Measurements from ENCODE around the gene SUSD5.

Gene SUSD5

DNA sequence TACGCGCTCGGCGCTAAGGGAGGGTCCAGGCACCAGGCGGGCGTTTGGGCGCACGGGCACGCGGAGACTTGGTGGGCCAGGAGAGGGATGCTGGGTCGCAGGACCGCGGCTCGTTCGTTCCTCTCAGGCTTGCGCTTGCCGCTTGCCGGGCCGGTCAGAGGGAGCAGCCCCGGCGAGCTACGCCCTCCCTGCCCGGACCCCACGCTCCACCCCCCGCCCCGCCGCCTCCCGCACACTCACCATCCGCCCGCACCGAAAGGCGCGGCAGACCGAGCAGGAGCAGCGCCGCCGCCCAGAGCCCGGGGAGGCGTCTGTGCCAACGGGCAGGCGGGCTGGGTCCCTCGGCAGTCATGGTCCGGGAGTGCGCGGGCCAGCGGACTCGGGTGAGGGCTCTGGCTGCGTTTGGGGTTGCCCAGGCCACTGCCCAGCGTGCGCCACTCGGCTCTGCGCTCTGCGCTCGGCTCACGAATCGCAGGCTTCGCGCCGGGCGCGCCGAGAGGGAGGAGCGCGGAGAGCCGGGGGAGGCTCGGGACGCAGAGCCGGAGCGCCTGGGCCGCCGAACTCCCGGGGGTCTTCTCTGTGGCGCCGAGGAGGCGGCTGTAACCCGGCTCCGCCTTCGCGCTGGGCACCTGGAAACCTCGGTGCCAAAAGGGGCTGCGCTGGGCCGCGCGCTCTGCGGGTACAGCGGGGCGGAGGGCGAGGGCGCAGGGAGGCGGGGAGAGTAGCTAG is at the start of gene SUSD5:
TSS of gene SUSD5 (minus strand) at position 365 of the 729 bp plus-strand sequence. CDS start at position 352, 13 bp downstream.
- Histone ChIP-seq H3K9me3 (replicated peaks in 1 of 11) (peaks cover 18 to 23% (median 20%) of the 10 kb centered on the region in 11 experiments), H3K4me3 (no peak within 1 kb of the TSS; a peak in 1 of 20 replicates), H3K36me3 (no peaks in the 10 kb centered on the region), H3K27ac (no peak within 1 kb of the TSS), H3K4me1 (peaks cover 0 to 3% (median 0%) of the 10 kb centered on the region in 10 experiments; a peak in 1 of 20 replicates), H4K20me1 (no peaks in the 10 kb centered on the region), H3K27me3 (peaks cover 18 to 36% (median 31%) of the 10 kb centered on the region in 11 experiments), H3K4me2 (no peak within 1 kb of the TSS), H3K9ac (no peak within 1 kb of the TSS)
- no peak for TF ChIP-seq Cebpa-rat (IDR thresholded peaks at IDR 0.05)

GRCh38 chr3:33260104-33260503 is 41.5 kb upstream of the SUSD5 start:
- H3K36me3 ChIP-seq = no peaks in the 10 kb centered on the region
- H3K27me3 ChIP-seq = no peaks in the 10 kb centered on the region
- no peak for TF ChIP-seq Cebpa-rat (IDR thresholded peaks at IDR 0.05)
- no peaks in the 10 kb centered on the region for H4K20me1 ChIP-seq
- no peak overlapping the region for H3K27ac ChIP-seq
- no peaks in the 10 kb centered on the region for H3K4me1 ChIP-seq
- H3K4me3 ChIP-seq = no peak overlapping the region
- no peak overlapping the region for H3K4me2 ChIP-seq
- H3K9ac ChIP-seq = no peak overlapping the region
- peaks cover 0 to 18% (median 0%) of the 10 kb centered on the region in 11 experiments; a peak in 7 of 22 replicates for H3K9me3 ChIP-seq (replicated peaks in 1 of 11)

DNA sequence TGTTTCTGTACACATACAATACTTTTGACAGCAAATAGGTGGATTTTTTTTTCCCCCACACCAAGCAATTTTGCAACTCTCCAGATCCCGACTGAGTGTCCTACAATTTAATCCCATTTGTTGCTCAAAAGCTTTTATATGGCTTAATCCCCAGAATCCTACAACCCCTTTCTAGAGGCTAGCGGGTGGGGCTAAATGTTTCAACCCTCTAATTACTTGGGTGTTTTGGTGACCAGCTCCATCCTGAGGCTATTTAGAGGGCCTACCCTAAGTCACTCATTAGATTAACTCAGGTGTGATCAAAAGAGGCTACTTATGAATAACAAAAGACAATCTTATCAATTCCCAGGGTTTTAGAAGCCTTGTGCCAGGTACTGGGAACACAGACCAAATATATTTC is 37.6 kb upstream of the SUSD5 start:
- no peak for TF ChIP-seq Cebpa-rat (IDR thresholded peaks at IDR 0.05)

GRCh38 chr3:33250712-33251111 is 32.1 kb upstream of the SUSD5 start:
- no peak overlapping the region for H3K4me2 ChIP-seq
- H3K4me1 ChIP-seq = no peaks in the 10 kb centered on the region
- H3K9me3 ChIP-seq (replicated peaks in 1 of 11) = no peaks in the 10 kb centered on the region
- H3K4me3 ChIP-seq = no peak overlapping the region
- no peak overlapping the region for H3K9ac ChIP-seq
- H3K27me3 ChIP-seq = no peaks in the 10 kb centered on the region
- H3K36me3 ChIP-seq = no peaks in the 10 kb centered on the region
- no peaks in the 10 kb centered on the region for H4K20me1 ChIP-seq
- no peak overlapping the region for H3K27ac ChIP-seq
- TF ChIP-seq Cebpa-rat (IDR thresholded peaks at IDR 0.05) = no peak

More for the DNA sequence above, 37.6 kb upstream of the SUSD5 start:
- H3K4me3 ChIP-seq = no peak overlapping the region
- H3K9ac ChIP-seq = no peak overlapping the region
- no peak overlapping the region for H3K4me2 ChIP-seq
- H3K27ac ChIP-seq = no peak overlapping the region
- H3K4me1 ChIP-seq = no peaks in the 10 kb centered on the region
- no peaks in the 10 kb centered on the region for H3K36me3 ChIP-seq
- H4K20me1 ChIP-seq = no peaks in the 10 kb centered on the region
- no peaks in the 10 kb centered on the region for H3K9me3 ChIP-seq (replicated peaks in 1 of 11)
- H3K27me3 ChIP-seq = no peaks in the 10 kb centered on the region

DNA sequence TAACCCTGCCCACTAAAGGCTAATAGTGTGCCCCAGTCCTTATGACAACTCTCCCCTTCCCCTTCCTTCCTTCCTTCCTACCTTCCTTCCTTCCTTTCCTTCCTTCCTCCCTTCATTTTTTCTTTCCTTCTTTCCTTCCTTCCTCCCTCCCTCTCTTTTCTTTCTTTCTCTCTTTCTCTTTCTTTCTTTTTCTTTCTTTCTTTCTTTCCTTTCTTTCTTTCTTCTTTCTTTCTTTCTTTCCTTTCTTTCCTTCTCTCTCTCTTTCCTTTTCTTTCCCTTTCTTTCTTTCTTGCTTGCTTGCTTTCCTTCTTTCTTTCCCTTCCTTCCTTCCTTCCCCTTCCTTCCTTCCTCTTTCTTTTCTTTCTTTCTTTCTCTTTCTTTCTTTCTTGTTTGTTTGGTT is 28.2 kb upstream of the SUSD5 start:
- H3K27me3 ChIP-seq = no peaks in the 10 kb centered on the region
- no peak overlapping the region for H3K4me2 ChIP-seq
- H3K4me1 ChIP-seq = no peaks in the 10 kb centered on the region
- no peak overlapping the region for H3K27ac ChIP-seq
- no peak overlapping the region for H3K9ac ChIP-seq
- no peak overlapping the region for H3K4me3 ChIP-seq
- H3K36me3 ChIP-seq = no peaks in the 10 kb centered on the region
- no peak for TF ChIP-seq Cebpa-rat (IDR thresholded peaks at IDR 0.05)
- no peaks in the 10 kb centered on the region for H4K20me1 ChIP-seq
- H3K9me3 ChIP-seq (replicated peaks in 1 of 11) = no peaks in the 10 kb centered on the region

DNA sequence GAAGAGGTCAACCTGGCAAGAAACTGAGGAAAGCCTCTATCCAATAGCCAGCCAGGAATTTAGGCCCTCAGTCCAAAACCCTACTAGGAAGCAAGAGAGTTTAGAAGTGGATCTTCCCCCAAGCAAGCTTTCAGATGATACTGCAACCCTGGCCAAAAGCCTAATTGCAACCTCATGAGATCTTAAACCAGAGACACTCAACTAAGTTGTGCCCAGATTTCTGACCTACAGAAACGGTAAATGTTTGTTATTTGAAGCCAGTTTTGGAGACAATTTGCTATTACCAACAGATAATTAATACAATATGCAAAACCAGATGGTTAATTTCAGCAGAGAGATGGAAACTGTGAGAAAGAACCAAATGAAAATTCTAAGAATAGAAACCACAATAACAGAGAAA is 21.7 kb upstream of the SUSD5 start:
- Histone ChIP-seq H3K36me3 (no peaks in the 10 kb centered on the region), H3K4me1 (no peaks in the 10 kb centered on the region), H3K9me3 (replicated peaks in 1 of 11) (no peaks in the 10 kb centered on the region), H3K4me2 (no peak overlapping the region), H4K20me1 (no peaks in the 10 kb centered on the region), H3K9ac (no peak overlapping the region), H3K4me3 (no peak overlapping the region), H3K27ac (no peak overlapping the region), H3K27me3 (no peaks in the 10 kb centered on the region)
- TF ChIP-seq Cebpa-rat (IDR thresholded peaks at IDR 0.05) = no peak

- Histone ChIP-seq H4K20me1 (no peaks in the 10 kb centered on the region), H3K9ac (no peak overlapping the region), H3K9me3 (replicated peaks in 1 of 11) (no peaks in the 10 kb centered on the region), H3K36me3 (no peaks in the 10 kb centered on the region), H3K27me3 (no peaks in the 10 kb centered on the region), H3K4me2 (no peak overlapping the region), H3K4me1 (no peaks in the 10 kb centered on the region), H3K27ac (no peak overlapping the region), H3K4me3 (no peak overlapping the region)
- TF ChIP-seq Cebpa-rat (IDR thresholded peaks at IDR 0.05) = no peak
Observed at GRCh38 chr3:33238923-33239322, 20.3 kb upstream of the SUSD5 start.

DNA sequence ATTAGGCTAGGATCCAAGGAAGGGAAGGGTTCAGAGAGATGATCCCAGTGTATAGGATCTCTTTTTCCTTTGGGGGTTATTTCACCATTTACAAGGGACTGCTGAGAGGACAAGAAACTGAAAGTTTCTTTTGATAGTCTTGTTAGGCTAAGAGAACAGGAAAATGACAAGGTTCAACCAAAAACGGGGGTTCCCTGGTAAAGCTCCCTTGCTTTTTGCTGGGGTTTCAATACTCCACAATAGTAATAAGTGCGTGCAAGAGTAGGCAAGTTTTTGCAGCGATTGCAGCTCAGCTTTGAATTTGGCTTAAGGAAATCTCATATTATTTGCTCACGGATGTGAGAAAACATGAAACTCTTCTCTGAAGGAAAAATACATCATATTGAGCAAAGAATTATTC is 18.8 kb upstream of the SUSD5 start:
- no peaks in the 10 kb centered on the region for H4K20me1 ChIP-seq
- no peak overlapping the region for H3K27ac ChIP-seq
- H3K36me3 ChIP-seq = no peaks in the 10 kb centered on the region
- H3K4me3 ChIP-seq = no peak overlapping the region
- no peaks in the 10 kb centered on the region for H3K27me3 ChIP-seq
- no peak overlapping the region for H3K9ac ChIP-seq
- no peak for TF ChIP-seq Cebpa-rat (IDR thresholded peaks at IDR 0.05)
- no peaks in the 10 kb centered on the region for H3K9me3 ChIP-seq (replicated peaks in 1 of 11)
- no peak overlapping the region for H3K4me2 ChIP-seq
- no peaks in the 10 kb centered on the region for H3K4me1 ChIP-seq

DNA sequence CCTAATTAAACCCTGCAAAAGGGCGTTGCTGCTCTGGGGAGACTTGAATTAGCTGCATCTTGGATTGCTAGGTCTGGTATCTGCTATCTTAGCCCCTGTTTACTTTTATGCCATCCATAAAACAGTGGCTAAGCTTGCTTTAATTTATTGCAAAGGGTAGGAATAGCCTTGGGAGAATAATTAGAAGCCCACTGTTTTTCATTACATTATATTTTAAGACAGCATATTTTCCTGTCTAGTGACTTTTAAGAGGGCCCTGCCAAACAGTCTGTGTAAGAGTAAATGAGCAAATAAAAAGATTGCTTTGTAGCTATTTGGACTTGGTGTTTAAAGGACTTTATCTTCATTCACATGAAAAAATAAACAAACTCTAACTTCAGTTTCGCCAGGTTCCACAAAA is 17.4 kb upstream of the SUSD5 start:
- H3K4me1 ChIP-seq = no peaks in the 10 kb centered on the region
- H3K27ac ChIP-seq = no peak overlapping the region
- H3K36me3 ChIP-seq = no peaks in the 10 kb centered on the region
- no peaks in the 10 kb centered on the region for H3K9me3 ChIP-seq (replicated peaks in 1 of 11)
- H3K27me3 ChIP-seq = no peaks in the 10 kb centered on the region
- no peak overlapping the region for H3K4me2 ChIP-seq
- TF ChIP-seq Cebpa-rat (IDR thresholded peaks at IDR 0.05) = no peak
- no peak overlapping the region for H3K4me3 ChIP-seq
- H4K20me1 ChIP-seq = no peaks in the 10 kb centered on the region
- H3K9ac ChIP-seq = no peak overlapping the region

GRCh38 chr3:33233884-33234283 is 15.3 kb upstream of the SUSD5 start:
- Histone ChIP-seq H3K9me3 (replicated peaks in 1 of 11) (no peaks in the 10 kb centered on the region), H3K9ac (no peak overlapping the region), H3K4me3 (no peak overlapping the region), H3K4me1 (no peaks in the 10 kb centered on the region), H4K20me1 (no peaks in the 10 kb centered on the region), H3K27ac (no peak overlapping the region), H3K27me3 (no peaks in the 10 kb centered on the region), H3K36me3 (no peaks in the 10 kb centered on the region), H3K4me2 (no peak overlapping the region)
- TF ChIP-seq Cebpa-rat (IDR thresholded peaks at IDR 0.05) = no peak
